ENCODE results near the gene TMEM154. TPM values are rescaled to one million over a fixed set of nuclear protein-coding genes. Genes with fewer than 3 reads are reported as not detected.

The TMEM154 gene
- total RNA-seq, 1 experiment from 2014 or later, result 3.6 TPM

DNA sequence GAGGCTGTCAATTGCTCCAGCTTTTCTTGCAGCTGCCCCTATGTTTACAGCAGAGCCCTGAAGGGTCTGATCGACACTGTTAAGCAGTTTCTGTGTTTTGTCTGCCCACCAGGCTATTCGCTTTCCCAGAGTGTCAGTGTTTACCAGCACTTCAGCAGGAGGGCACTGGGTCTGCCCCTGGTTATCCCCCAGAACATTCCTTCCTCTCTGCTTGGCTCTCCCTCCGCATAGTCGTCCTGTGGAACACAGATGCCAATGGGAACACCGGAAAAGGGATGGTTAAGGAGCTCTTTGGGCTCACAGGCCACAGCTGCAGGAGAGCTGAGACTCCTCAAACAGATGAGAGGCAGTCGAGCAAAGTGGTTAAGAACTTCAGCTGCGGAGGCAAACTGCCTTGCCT lies 72.6 kb downstream of the TMEM154 start:
- H3K9me2 ChIP-seq (replicated peaks; ENCODE audit: low read length), result no peaks in the 10 kb centered on the region
- POLR2A ChIA-PET (ENCODE audit: unreplicated experiment), result no interaction called here
- CTCF ChIA-PET, result no interaction called here
- no peak overlapping the region for H3K9ac ChIP-seq (ENCODE audit: low read length)
- H3K27ac ChIP-seq (ENCODE audit: low read length), result no peak overlapping the region
- BruUV-seq (replicated peaks), result no TSS peak
- no peak for DNase-seq
- H3K4me1 ChIP-seq (ENCODE audit: insufficient read depth, low read length), result peaks cover 9% of the 10 kb centered on the region
- H3F3A ChIP-seq (ENCODE audit: low read length, unreplicated experiment), result no peaks in the 10 kb centered on the region
- peak; percentile 40 for ATAC-seq
- peak overlapping the region; percentile 40; the same call in 1 of the 2 replicates for H3K4me3 ChIP-seq (ENCODE audit: low read length)
- intact Hi-C loops (cut with micrococcal nuclease), result no loop called here
- H3K27me3 ChIP-seq (ENCODE audit: low read length), result no peaks in the 10 kb centered on the region
- peak overlapping the region; percentile 72 for H3K4me2 ChIP-seq (ENCODE audit: low read length)
- H3K9me3 ChIP-seq (ENCODE audit: low read length), result no peaks in the 10 kb centered on the region
- H3K36me3 ChIP-seq (ENCODE audit: low read depth, low read length), result no peaks in the 10 kb centered on the region
- TF ChIP-seq EZH2 (IDR thresholded peaks at IDR 0.05; ENCODE audit: low read length, unreplicated experiment) (no peak), EZH2phosphoT487 (IDR thresholded peaks at IDR 0.05; ENCODE audit: borderline replicate concordance, low read length) (no peak), CTCF (conservative IDR thresholded peaks at IDR 0.05; ENCODE audit: low read depth, low read length) (no peak)
- no peaks in the 10 kb centered on the region for H4K20me1 ChIP-seq (ENCODE audit: low read length)
- H3K79me2 ChIP-seq (ENCODE audit: low read length), result no peaks in the 10 kb centered on the region
- peak overlapping the region; percentile 63 for H2AFZ ChIP-seq (ENCODE audit: low read length)

DNA sequence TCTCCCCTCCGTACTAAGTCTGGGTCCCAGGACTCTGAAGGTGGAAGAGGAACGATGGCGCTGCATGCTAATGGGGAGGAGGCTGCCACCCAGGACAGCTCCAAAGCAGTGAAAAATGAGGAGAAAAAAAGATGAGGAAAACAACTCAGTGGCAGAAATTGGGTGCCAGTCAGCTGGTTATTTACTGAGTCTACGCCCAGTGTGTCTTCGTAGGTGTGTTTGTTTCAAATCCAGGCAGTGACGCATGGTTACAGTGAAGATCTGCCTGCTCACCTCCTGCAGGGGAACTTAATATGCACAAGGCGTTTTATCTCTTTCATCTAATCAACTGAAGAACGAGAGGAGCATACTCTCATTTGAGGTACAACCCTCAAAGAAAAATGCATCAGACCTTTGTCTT lies 73.0 kb downstream of the TMEM154 start:
- H3K9ac ChIP-seq (ENCODE audit: low read length), result no peak overlapping the region
- no peak for TF ChIP-seq EZH2 (IDR thresholded peaks at IDR 0.05; ENCODE audit: low read length, unreplicated experiment)
- no peak for TF ChIP-seq EZH2phosphoT487 (IDR thresholded peaks at IDR 0.05; ENCODE audit: borderline replicate concordance, low read length)
- no peak for TF ChIP-seq CTCF (conservative IDR thresholded peaks at IDR 0.05; ENCODE audit: low read depth, low read length)
- H3K4me1 ChIP-seq (ENCODE audit: insufficient read depth, low read length), result peaks cover 9% of the 10 kb centered on the region
- peak; percentile 52 for DNase-seq
- no peak overlapping the region for H3K27ac ChIP-seq (ENCODE audit: low read length)
- H3K27me3 ChIP-seq (ENCODE audit: low read length), result no peaks in the 10 kb centered on the region
- ChIA-PET POLR2A (ENCODE audit: unreplicated experiment) (interaction anchor here (0.6 kb wide), 1 partner anchor 52 kb away, joined by 3 read pairs; no protein-coding TSS in a partner anchor), CTCF (interaction anchor here (0.5 kb wide), 1 partner anchor 39 kb away, joined by 7 read pairs; no protein-coding TSS in a partner anchor)
- no peaks in the 10 kb centered on the region for H4K20me1 ChIP-seq (ENCODE audit: low read length)
- BruUV-seq (replicated peaks), result no TSS peak
- peak overlapping the region; percentile 63 for H2AFZ ChIP-seq (ENCODE audit: low read length)
- intact Hi-C loops (cut with micrococcal nuclease), result no loop called here
- H3K9me2 ChIP-seq (replicated peaks; ENCODE audit: low read length), result no peaks in the 10 kb centered on the region
- H3K36me3 ChIP-seq (ENCODE audit: low read depth, low read length), result no peaks in the 10 kb centered on the region
- peak; percentile 93 for ATAC-seq
- H3K79me2 ChIP-seq (ENCODE audit: low read length), result no peaks in the 10 kb centered on the region
- no peaks in the 10 kb centered on the region for H3K9me3 ChIP-seq (ENCODE audit: low read length)
- H3K4me3 ChIP-seq (ENCODE audit: low read length), result peak overlapping the region; percentile 40; the same call in 1 of the 2 replicates
- peak overlapping the region; percentile 72 for H3K4me2 ChIP-seq (ENCODE audit: low read length)
- no peaks in the 10 kb centered on the region for H3F3A ChIP-seq (ENCODE audit: low read length, unreplicated experiment)

DNA sequence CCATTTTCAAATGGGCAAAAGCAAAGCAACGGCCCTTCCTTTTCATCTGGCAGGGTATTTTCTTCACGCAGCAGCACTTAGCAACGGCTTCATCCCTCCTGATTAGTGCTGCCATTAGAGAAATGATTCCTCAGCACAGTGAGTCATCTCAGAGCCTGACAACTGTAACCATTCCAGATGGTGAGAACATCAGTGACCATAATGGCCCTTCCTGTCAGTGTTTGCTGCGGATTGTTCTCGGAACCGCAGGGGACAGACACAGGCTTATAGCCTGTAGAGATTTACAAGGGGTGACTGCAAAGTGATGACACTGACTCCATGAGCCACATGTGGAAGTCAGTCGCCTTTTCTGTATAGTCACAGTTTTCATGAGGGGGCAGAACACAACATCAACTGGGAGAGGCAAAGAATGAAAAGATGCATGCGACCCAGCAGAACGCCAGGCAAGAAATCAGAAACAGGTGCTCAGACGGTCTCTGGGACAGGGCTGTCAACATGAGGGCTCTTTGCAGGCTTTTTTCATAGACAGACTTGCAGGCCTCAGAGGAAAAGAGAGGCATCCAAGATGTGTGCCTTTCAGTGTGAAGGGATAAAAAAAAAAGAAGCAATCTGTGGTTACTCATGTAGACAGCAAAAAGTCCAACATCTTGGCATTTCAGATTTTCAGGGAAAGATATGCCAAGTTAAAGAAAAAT lies 74.0 kb downstream of the TMEM154 start:
- intact Hi-C loops (cut with micrococcal nuclease), result no loop called here
- Histone ChIP-seq H3K36me3 (ENCODE audit: low read depth, low read length) (no peaks in the 10 kb centered on the region), H3K9me2 (replicated peaks; ENCODE audit: low read length) (no peaks in the 10 kb centered on the region), H3K27ac (ENCODE audit: low read length) (no peak overlapping the region), H2AFZ (ENCODE audit: low read length) (no peak overlapping the region), H3K27me3 (ENCODE audit: low read length) (no peaks in the 10 kb centered on the region), H3K4me1 (ENCODE audit: insufficient read depth, low read length) (peaks cover 9% of the 10 kb centered on the region), H3F3A (ENCODE audit: low read length, unreplicated experiment) (no peaks in the 10 kb centered on the region), H3K4me3 (ENCODE audit: low read length) (no peak overlapping the region), H3K79me2 (ENCODE audit: low read length) (no peaks in the 10 kb centered on the region), H3K9me3 (ENCODE audit: low read length) (no peaks in the 10 kb centered on the region), H3K9ac (ENCODE audit: low read length) (no peak overlapping the region), H3K4me2 (ENCODE audit: low read length) (no peak overlapping the region), H4K20me1 (ENCODE audit: low read length) (no peaks in the 10 kb centered on the region)
- no peak for TF ChIP-seq CTCF (conservative IDR thresholded peaks at IDR 0.05; ENCODE audit: low read depth, low read length)
- no peak for TF ChIP-seq EZH2phosphoT487 (IDR thresholded peaks at IDR 0.05; ENCODE audit: borderline replicate concordance, low read length)
- no peak for TF ChIP-seq EZH2 (IDR thresholded peaks at IDR 0.05; ENCODE audit: low read length, unreplicated experiment)
- ChIA-PET POLR2A (ENCODE audit: unreplicated experiment) (no interaction called here), CTCF (no interaction called here)
- ATAC-seq (peak; percentile 30), DNase-seq (no peak)
- BruUV-seq (replicated peaks), result no TSS peak

All from PC-3 (cell line).